GM18511 (cell line): ENCODE results near the gene HS3ST3B1.

Experiments
- ATAC-seq: cut with Tn5 transposase; IDR thresholded peaks from one replicate; pipeline ENCODE4 v1.9.1; 2021; ENCODE audit warnings: mild to moderate bottlenecking, moderate library complexity; ENCODE audit not compliant: unreplicated experiment

Gene HS3ST3B1

GRCh38 chr17:14352136-14352535 lies 51.3 kb downstream of the HS3ST3B1 start:
- no peak for ATAC-seq

GRCh38 chr17:14353861-14354474 lies 53.1 kb downstream of the HS3ST3B1 start:
- ATAC-seq: no peak

- no peak for ATAC-seq
Measured at GRCh38 chr17:14354807-14355206, 53.9 kb downstream of the HS3ST3B1 start.

GRCh38 chr17:14355556-14355955 lies 54.7 kb downstream of the HS3ST3B1 start:
- ATAC-seq: no peak

- ATAC-seq: peak; percentile 98
Measured at GRCh38 chr17:14359163-14360020, 58.5 kb downstream of the HS3ST3B1 start.

- ATAC-seq: no peak
Measured at GRCh38 chr17:14360856-14361255, 60.0 kb downstream of the HS3ST3B1 start.

- no peak for ATAC-seq
Measured at GRCh38 chr17:14361470-14361869, 60.6 kb downstream of the HS3ST3B1 start.

GRCh38 chr17:14361945-14362508 lies 61.1 kb downstream of the HS3ST3B1 start:
- no peak for ATAC-seq

GRCh38 chr17:14366199-14366598 lies 65.3 kb downstream of the HS3ST3B1 start:
- ATAC-seq: no peak

GRCh38 chr17:14372461-14372860 lies 71.6 kb downstream of the HS3ST3B1 start:
- ATAC-seq: no peak

GRCh38 chr17:14372905-14373613 lies 72.2 kb downstream of the HS3ST3B1 start:
- ATAC-seq: no peak

- no peak for ATAC-seq
Measured at GRCh38 chr17:14373614-14374259, 72.9 kb downstream of the HS3ST3B1 start.

GRCh38 chr17:14374268-14374667 lies 73.4 kb downstream of the HS3ST3B1 start:
- no peak for ATAC-seq

- ATAC-seq: no peak
Measured at GRCh38 chr17:14376666-14377065, 75.8 kb downstream of the HS3ST3B1 start.

GRCh38 chr17:14381606-14382005 lies 80.7 kb downstream of the HS3ST3B1 start:
- no peak for ATAC-seq

GRCh38 chr17:14387036-14387435 lies 86.2 kb downstream of the HS3ST3B1 start:
- no peak for ATAC-seq

- no peak for ATAC-seq
Measured at GRCh38 chr17:14389681-14390080, 88.8 kb downstream of the HS3ST3B1 start.

- ATAC-seq: no peak
Measured at GRCh38 chr17:14393723-14394122, 92.8 kb downstream of the HS3ST3B1 start.

GRCh38 chr17:14395255-14395654 lies 94.4 kb downstream of the HS3ST3B1 start:
- no peak for ATAC-seq

GRCh38 chr17:14396547-14396946 lies 95.7 kb downstream of the HS3ST3B1 start:
- ATAC-seq: no peak

- no peak for ATAC-seq
Measured at GRCh38 chr17:14398766-14399165, 97.9 kb downstream of the HS3ST3B1 start.
